Chondrocyte (in vitro differentiated cells): ENCODE data around the gene AFF1. TPM values are rescaled to one million over a fixed set of nuclear protein-coding genes. Genes with fewer than 3 reads are reported as not detected.
"Not testable (repeated sequence)": the region's sequence is repeated elsewhere in the genome, so short reads cannot be mapped to it uniquely, and the experiment has no call there.

Source experiments
- DNase-seq: peaks from one replicate; pipeline ENCODE4 v3.0.0; 2021; ENCODE audit warnings: mixed read lengths, low spot score
- H3K27ac Mint-ChIP-seq: one replicate; pipeline ENCODE4 v1.8.0; 2021; ENCODE audit warnings: mild to moderate bottlenecking, moderate library complexity, mixed read lengths; ENCODE audit not compliant: unreplicated experiment
- H3K27me3 Mint-ChIP-seq: 2 replicates; pipeline ENCODE4 v1.8.0; 2021; ENCODE audit warnings: low read depth, mixed read lengths
- H3K36me3 Mint-ChIP-seq: 2 replicates; pipeline ENCODE4 v1.8.0; 2021; ENCODE audit warnings: low read depth, mixed read lengths
- H3K4me1 Mint-ChIP-seq: 2 replicates; pipeline ENCODE4 v1.8.0; 2021; ENCODE audit warnings: low read depth, mild to moderate bottlenecking, mixed read lengths
- H3K4me3 Mint-ChIP-seq: one replicate; pipeline ENCODE4 v1.8.0; 2021; ENCODE audit warnings: mild to moderate bottlenecking, moderate library complexity, mixed read lengths; ENCODE audit not compliant: unreplicated experiment
- H3K9me3 Mint-ChIP-seq: 2 replicates; pipeline ENCODE4 v1.8.0; 2021; ENCODE audit warnings: low read depth, mixed read lengths
- CTCF ChIP-seq: fragments of 200-600 bp; sonication (generic); IDR thresholded peaks from 2 replicates; pipeline ENCODE4 v1.5.0; 2021; ENCODE audit warnings: antibody characterized with exemption, mild to moderate bottlenecking, moderate library complexity
- total RNA-seq: library from RNA; stranded (reverse); gene quantifications from 3 replicates; pipeline ENCODE4 v1.2.1, GENCODE V29; 2021

AFF1 gene
- total RNA-seq, 1 donor from 2014 or later: 25.9 TPM

GRCh38 chr4:87036713-87037112 is 101.9 kb downstream of the AFF1 start:
- Mint-ChIP-seq H3K4me3 (no peak overlapping the region), H3K9me3 (no peaks in the 10 kb centered on the region), H3K27me3 (no peaks in the 10 kb centered on the region), H3K4me1 (peaks cover 37% of the 10 kb centered on the region), H3K27ac (no peak overlapping the region), H3K36me3 (no peaks in the 10 kb centered on the region)
- TF ChIP-seq CTCF: no peak
- DNase-seq: no peak

- H3K27ac Mint-ChIP-seq: peak overlapping the region; percentile 34
Observed at GRCh38 chr4:87037171-87037570, 102.4 kb downstream of the AFF1 start.

DNA sequence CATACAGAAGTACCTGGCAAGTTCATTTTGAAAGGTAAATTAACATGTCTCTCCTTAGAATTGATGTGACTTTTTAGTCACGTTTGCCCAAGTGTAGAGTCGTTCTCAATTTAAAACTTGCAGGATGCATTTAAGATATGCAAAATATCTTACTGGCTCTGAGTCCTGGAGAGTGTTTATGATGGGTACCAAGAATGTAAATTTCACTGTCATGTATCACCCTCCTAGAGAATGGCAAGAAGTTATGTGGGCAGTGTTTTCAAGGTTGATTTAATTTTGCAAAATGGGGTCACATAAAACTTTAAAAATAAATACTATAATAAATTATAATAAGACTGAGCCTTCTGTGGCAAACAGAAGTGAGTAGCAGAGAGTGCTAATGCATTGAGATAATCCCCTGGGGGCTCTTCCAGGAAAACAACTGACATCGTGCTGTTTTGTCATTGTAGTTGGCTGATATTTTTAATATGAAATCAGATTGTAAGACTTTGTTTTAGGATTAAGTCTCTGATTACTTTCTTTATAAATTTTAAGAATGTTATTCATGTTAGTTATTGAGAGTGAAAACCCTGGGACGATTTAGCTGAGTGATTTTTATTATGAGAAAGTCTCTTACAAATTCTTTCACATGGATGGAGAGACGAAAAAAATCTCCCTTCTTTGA is 103.0 kb downstream of the AFF1 start:
- peaks cover 37% of the 10 kb centered on the region for H3K4me1 Mint-ChIP-seq

More at GRCh38 chr4:87037171-87037570, 102.4 kb downstream of the AFF1 start:
- peaks cover 37% of the 10 kb centered on the region for H3K4me1 Mint-ChIP-seq
- not testable (repeated sequence) for H3K27me3 Mint-ChIP-seq, H3K4me3 Mint-ChIP-seq, H3K9me3 Mint-ChIP-seq, DNase-seq, H3K36me3 Mint-ChIP-seq

DNA sequence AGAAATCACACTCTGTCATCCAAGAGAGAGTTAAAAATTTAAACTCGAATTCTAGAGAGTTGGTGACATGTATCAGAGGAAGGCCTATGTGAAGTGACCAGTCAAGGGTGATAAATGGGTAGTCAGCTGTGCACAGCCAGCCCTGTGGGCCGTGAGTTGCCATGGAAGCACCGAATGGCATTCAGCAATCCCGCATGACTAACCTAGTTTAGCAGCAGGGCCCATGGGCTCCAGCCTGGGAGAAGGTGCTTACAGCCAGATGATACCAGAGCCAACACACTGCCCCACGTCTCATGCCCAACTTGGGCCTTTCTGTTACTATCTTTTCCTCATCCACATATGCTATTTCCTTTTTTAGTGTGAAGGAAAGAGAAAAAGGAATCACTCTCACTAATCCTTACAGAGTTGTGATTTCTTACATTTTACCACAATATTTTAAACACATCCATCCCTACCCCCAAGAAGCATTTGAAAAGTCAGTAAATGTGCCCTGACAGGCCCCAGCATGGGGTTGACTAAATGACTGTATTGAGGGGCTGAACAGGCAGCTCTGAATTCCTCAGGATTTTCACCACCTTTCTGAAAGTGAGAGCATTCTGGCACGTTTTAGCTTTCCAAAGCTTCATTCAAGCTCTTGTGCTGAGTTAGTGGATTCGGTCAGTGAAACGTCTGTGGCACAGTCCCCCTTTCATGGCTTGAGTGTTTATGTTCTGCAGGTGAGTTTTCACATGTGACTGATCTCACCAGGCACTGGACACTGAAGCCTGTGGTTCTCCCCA is 104.2 kb downstream of the AFF1 start:
- no peaks in the 10 kb centered on the region for H3K27me3 Mint-ChIP-seq
- H3K27ac Mint-ChIP-seq: peak overlapping the region; percentile 88
- H3K4me1 Mint-ChIP-seq: peaks cover 47% of the 10 kb centered on the region
- H3K9me3 Mint-ChIP-seq: no peaks in the 10 kb centered on the region
- DNase-seq: no peak
- no peaks in the 10 kb centered on the region for H3K36me3 Mint-ChIP-seq
- TF ChIP-seq CTCF: no peak
- H3K4me3 Mint-ChIP-seq: no peak overlapping the region

More for the DNA sequence above, 103.0 kb downstream of the AFF1 start:
- Mint-ChIP-seq H3K4me3 (no peak overlapping the region), H3K9me3 (no peaks in the 10 kb centered on the region), H3K27ac (peak overlapping the region; percentile 88), H3K27me3 (no peaks in the 10 kb centered on the region), H3K36me3 (no peaks in the 10 kb centered on the region)
- no peak for TF ChIP-seq CTCF
- no peak for DNase-seq

GRCh38 chr4:87041141-87041540 is 106.3 kb downstream of the AFF1 start:
- no peak for TF ChIP-seq CTCF
- peaks cover 47% of the 10 kb centered on the region for H3K4me1 Mint-ChIP-seq
- no peak for DNase-seq
- H3K9me3 Mint-ChIP-seq: no peaks in the 10 kb centered on the region
- H3K27me3 Mint-ChIP-seq: no peaks in the 10 kb centered on the region
- no peak overlapping the region for H3K4me3 Mint-ChIP-seq
- H3K36me3 Mint-ChIP-seq: no peaks in the 10 kb centered on the region
- no peak overlapping the region for H3K27ac Mint-ChIP-seq
